Measurements from ENCODE around the gene UCK2.

Gene UCK2

DNA sequence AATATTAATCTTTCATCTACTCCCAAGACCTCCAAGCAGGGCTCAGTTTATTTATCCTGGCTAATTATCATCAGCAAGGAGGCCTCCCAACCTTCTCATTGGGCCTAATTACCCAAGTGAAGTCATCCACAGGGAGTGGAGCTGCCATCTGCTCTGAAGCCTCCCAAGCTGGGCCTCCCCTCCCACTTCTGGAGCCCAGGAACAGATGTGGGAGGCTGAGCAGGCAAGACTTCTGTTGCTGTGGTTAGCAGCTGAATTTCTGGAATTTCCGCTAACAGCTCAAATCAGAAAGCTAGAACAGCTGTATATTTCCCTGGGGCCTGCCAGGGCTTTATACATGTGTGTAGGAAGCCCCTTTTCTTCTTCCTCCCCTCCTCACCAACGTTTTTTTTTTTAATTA is 127.5 kb downstream of the UCK2 start:
- Histone ChIP-seq H3K27ac (no peak overlapping the region), H3K36me3 (ENCODE audit: control insufficient read depth, insufficient read depth, low read length) (no peaks in the 10 kb centered on the region), H2AFZ (no peak overlapping the region), H3K4me2 (ENCODE audit: low read length) (no peak overlapping the region), H3K79me2 (no peaks in the 10 kb centered on the region), H3K4me1 (no peaks in the 10 kb centered on the region), H3K9ac (no peak overlapping the region), H3K4me3 (ENCODE audit: low read depth, low read length) (no peak overlapping the region), H3K9me3 (ENCODE audit: control insufficient read depth, low read length) (no peaks in the 10 kb centered on the region), H3K27me3 (ENCODE audit: control insufficient read depth, insufficient read depth, low read length) (no peaks in the 10 kb centered on the region)
- TF ChIP-seq CTCF (IDR thresholded peaks at IDR 0.05): no peak

GRCh38 chr1:165958306-165958705 is 130.9 kb downstream of the UCK2 start:
- no peak overlapping the region for H2AFZ ChIP-seq
- no peaks in the 10 kb centered on the region for H3K9me3 ChIP-seq (ENCODE audit: control insufficient read depth, low read length)
- no peaks in the 10 kb centered on the region for H3K27me3 ChIP-seq (ENCODE audit: control insufficient read depth, insufficient read depth, low read length)
- H3K27ac ChIP-seq: no peak overlapping the region
- no peaks in the 10 kb centered on the region for H3K36me3 ChIP-seq (ENCODE audit: control insufficient read depth, insufficient read depth, low read length)
- no peak for TF ChIP-seq CTCF (IDR thresholded peaks at IDR 0.05)
- no peak overlapping the region for H3K4me3 ChIP-seq (ENCODE audit: low read depth, low read length)
- H3K79me2 ChIP-seq: no peaks in the 10 kb centered on the region
- H3K4me1 ChIP-seq: no peaks in the 10 kb centered on the region
- no peak overlapping the region for H3K9ac ChIP-seq
- H3K4me2 ChIP-seq (ENCODE audit: low read length): no peak overlapping the region

DNA sequence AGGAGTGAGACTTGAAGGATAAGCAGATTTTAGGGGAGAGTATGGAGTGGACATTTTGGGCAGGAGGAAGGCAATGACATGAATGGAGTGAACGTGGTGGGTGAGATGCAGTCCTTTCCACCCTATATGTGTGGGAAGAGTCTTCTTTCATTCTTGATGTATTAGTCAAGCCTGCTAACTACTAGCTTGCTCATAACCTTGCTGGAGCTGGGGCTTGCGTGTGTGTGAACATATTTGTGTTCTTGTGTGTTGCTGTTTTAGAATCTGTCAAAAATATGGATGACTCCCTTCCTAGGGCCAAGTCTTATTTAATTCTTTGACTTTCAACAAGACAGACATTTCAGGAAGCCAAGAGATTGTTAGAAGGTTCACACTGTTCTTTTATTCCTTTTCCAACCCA is 132.7 kb downstream of the UCK2 start:
- H3K27me3 ChIP-seq (ENCODE audit: control insufficient read depth, insufficient read depth, low read length): no peaks in the 10 kb centered on the region
- no peak for TF ChIP-seq CTCF (IDR thresholded peaks at IDR 0.05)

DNA sequence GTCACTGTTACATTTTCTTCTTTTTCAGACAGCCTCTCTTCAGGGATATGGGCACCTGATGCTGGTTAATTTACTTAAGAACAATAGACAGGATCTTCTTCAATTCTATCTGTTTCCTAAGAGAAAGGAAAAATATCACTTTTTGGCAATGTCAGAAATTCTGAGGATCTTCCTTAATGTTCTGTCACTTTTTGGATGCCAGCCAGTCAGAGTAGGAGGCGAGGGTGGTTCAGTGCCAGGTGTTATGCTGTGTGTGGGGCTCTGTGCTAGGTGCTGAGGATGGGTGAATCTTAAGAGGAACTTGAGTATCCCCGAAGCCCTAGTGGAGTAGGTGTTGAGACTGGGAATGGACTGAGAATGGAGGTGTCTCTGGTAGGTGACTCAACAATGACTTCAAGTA is 133.5 kb downstream of the UCK2 start:
- no peak overlapping the region for H3K27ac ChIP-seq
- no peak overlapping the region for H3K4me2 ChIP-seq (ENCODE audit: low read length)
- no peaks in the 10 kb centered on the region for H3K9me3 ChIP-seq (ENCODE audit: control insufficient read depth, low read length)
- TF ChIP-seq CTCF (IDR thresholded peaks at IDR 0.05): no peak
- H3K4me1 ChIP-seq: no peaks in the 10 kb centered on the region
- H3K4me3 ChIP-seq (ENCODE audit: low read depth, low read length): no peak overlapping the region
- H3K9ac ChIP-seq: no peak overlapping the region
- no peaks in the 10 kb centered on the region for H3K27me3 ChIP-seq (ENCODE audit: control insufficient read depth, insufficient read depth, low read length)
- no peak overlapping the region for H2AFZ ChIP-seq
- no peaks in the 10 kb centered on the region for H3K79me2 ChIP-seq
- H3K36me3 ChIP-seq (ENCODE audit: control insufficient read depth, insufficient read depth, low read length): no peaks in the 10 kb centered on the region

More for the DNA sequence above, 132.7 kb downstream of the UCK2 start:
- no peak overlapping the region for H3K4me3 ChIP-seq (ENCODE audit: low read depth, low read length)
- H3K9me3 ChIP-seq (ENCODE audit: control insufficient read depth, low read length): no peaks in the 10 kb centered on the region
- no peak overlapping the region for H3K27ac ChIP-seq
- H3K79me2 ChIP-seq: no peaks in the 10 kb centered on the region
- no peak overlapping the region for H3K9ac ChIP-seq
- no peak overlapping the region for H3K4me2 ChIP-seq (ENCODE audit: low read length)
- H3K4me1 ChIP-seq: no peaks in the 10 kb centered on the region
- H3K36me3 ChIP-seq (ENCODE audit: control insufficient read depth, insufficient read depth, low read length): no peaks in the 10 kb centered on the region
- H2AFZ ChIP-seq: no peak overlapping the region

Data from parathyroid adenoma (tissue), 2 donors.